ENCODE measurements around the gene PLAAT5.
"Not testable (repeated sequence)": the region's sequence is repeated elsewhere in the genome, so short reads cannot be mapped to it uniquely, and the experiment has no call there.

The PLAAT5 gene

DNA sequence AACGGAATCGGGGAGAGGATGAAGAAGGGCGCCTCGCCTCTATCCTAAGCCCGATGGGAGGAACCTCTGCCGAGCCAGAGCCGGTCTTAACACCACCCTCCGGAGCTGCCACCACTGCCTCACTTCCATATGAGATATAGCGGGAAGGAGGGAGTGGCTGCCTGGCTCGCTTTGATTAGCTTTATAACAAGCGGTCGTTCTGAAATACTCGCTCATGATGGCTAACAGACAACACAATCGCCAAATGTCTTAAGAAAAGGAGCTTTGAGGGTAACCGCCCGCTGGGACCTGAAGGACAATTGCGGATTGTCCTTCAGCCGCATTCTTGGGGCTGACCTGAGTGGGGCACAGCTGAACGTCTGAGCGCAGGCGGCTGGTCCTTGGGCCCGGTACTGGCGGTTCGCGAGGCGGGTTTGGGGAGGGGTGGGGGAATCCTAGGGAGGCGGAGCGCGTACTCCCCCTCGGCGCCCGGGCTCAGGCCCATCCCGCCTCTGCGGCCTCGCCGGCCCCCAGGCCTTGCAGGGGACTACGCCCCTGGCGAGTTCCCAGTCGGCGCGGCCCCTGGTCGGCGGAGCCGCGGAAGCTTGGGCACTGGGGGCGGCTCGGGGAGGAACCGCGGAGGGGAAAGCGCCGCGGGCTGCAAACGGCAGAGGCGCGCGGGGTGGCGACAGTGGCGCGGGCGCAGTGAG lies at the start of gene PLAAT5:
TSS of gene PLAAT5 (minus strand) at position 617 of the 689 bp plus-strand sequence. CDS start at position 484, 133 bp downstream.
- peak; percentile 16 to 60 for DNase-seq

GRCh38 chr11:63537293-63538101 lies 46.5 kb upstream of the PLAAT5 start:
- DNase-seq, result no peak

GRCh38 chr11:63536669-63537292 lies 45.8 kb upstream of the PLAAT5 start, which contains the start of gene PLAAT4:
Gene PLAAT4, plus strand, starts transcription at chr11:63536808. Its CDS starts 61 bp downstream, at chr11:63536869.
- DNase-seq, result no peak

GRCh38 chr11:63535734-63536133 lies 44.8 kb upstream of the PLAAT5 start:
- DNase-seq, result no peak

DNA sequence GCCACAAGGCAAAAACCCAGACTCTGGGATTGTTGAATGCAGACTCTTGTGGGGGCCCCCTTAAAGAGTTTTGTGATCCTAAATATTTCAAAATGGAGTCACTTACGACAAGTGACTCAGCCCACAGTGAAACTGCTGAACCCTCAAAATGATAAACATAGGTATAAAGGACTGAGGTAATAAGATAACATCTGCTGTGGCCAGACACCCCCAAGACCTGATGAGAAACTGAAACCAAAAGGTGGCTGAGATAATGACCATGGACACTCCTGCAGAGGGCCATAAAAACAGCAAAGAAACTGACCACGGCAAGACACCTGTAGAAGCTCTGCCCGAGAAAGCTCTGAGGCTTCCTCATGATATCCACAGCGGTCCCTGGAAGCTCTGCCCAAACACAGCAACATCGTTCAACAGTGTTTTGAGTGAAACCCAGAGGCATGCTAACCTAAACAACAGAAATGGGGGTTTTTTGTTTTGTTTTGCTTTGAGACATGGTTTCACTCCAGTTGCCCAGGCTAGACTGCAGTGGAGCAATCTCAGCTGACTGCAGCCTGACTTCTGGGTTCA lies 44.0 kb upstream of the PLAAT5 start:
- DNase-seq, result no peak

DNA sequence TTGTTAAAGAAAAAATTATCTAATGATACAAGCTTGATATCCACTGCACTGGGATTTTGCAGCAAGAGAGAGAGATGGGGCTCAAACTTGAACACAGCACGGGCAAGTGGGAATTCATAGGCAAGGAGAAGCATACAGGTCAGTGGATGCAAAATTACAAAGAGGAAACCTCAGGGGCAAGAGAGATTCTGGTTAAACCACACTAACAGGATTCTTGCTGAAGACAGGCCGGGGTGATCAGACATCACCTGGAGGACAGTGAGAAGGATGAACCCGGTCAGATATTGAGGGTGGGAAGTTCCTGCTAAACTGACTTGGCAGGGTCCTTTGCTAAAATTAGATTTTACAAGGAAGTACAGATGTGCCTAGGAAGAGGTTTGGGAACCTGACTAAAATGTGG lies 43.1 kb upstream of the PLAAT5 start:
- no peak for DNase-seq

DNA sequence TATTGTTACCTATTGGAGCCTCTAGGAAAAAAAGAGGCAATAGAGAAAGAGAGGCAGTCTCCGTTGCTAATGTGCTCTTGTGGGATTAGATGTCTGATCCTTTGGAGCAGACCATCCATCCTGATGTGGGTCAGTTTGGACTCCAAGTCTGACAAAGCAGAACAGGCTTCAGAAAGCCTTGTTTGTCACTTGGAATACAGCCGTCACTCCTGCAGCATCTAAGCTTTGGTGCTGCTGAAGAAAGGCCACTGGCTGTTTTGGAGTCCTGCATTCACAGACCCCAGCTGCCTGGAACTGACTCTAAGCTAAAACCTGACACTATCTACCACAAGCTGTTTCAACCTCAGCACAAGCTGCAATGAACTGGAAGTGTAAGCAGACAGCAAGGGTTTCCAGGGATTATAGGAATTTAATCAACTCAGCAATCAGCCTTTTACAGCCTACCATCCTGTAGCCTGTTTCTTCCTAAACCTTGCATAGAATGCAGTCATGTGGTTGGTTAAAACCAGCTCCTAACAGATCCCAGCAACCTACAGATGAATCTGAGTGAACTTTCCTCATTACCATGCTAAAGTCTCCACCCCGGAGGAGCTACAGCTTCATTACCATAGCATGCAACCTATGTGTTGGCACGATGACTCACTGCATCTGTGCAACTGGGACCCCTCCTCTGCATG lies 42.0 kb upstream of the PLAAT5 start:
- DNase-seq, result no peak

DNA sequence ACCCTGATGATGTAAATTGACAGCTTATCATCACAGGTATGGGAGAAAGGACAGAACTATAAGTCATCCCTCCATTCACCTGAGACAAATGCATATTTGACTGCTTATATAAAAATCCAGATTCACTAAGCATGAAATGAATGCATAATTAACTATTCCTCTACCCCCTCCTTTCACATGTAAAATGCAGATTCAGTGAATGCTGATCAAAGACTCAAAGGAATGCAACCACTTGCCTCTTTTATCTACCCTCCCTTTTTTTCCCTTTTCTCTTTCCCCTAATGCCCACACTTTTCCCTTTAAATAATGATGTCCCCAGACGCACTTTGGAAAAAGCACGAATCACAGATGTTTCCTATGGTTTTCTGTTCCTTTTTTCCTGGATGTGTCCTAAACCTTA lies 41.1 kb upstream of the PLAAT5 start:
- no peak for DNase-seq

- DNase-seq, result not testable (repeated sequence)
Measured at GRCh38 chr11:63531074-63531792, 40.3 kb upstream of the PLAAT5 start.

- no peak for DNase-seq
Measured at GRCh38 chr11:63530021-63530420, 39.1 kb upstream of the PLAAT5 start.

DNA sequence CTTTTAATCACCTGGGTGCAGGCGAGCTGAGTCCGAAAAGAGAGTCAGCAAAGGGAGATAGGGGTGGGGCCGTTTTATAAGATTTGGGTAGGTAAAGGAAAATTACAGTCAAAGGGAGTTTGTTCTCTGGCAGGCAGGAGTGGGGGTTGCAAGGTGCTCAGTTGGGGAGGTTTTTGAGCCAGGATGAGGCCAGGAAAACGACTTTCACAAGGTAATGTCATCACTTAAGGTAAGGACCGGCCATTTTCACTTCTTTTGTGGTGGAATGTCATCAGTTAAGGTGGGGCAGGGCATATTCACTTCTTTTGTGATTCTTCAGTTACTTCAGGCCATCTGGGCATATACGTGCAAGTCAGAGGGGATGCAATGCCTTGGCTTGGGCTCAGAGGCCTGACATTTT lies 38.4 kb upstream of the PLAAT5 start:
- DNase-seq, result not testable (repeated sequence)

GRCh38 chr11:63528729-63529278 lies 37.8 kb upstream of the PLAAT5 start:
- not testable (repeated sequence) for DNase-seq

- not testable (repeated sequence) for DNase-seq
Measured at GRCh38 chr11:63528156-63528555, 37.2 kb upstream of the PLAAT5 start.

GRCh38 chr11:63527667-63528066 lies 36.7 kb upstream of the PLAAT5 start:
- no peak for DNase-seq

DNA sequence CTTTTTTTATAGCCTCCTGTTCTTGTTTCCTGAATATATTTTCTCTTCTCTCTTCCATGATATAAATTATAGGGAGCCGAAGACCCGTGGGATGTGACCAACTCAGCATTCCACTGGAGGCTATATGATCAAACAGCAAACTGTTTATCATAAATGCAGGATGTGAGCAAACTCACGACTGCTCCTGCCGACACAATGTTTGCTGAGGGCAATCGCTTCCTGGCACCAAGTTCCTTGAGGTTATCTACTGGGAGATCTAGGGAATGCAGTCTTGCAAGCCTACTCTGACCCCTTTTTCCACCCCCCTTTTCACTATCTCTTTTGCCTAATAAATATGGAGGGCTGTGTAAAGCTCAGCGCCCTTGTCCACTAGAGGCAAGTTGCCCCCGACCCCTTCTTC lies 32.2 kb upstream of the PLAAT5 start:
- no peak for DNase-seq

- no peak for DNase-seq
Measured at GRCh38 chr11:63521896-63522295, 30.9 kb upstream of the PLAAT5 start.

DNA sequence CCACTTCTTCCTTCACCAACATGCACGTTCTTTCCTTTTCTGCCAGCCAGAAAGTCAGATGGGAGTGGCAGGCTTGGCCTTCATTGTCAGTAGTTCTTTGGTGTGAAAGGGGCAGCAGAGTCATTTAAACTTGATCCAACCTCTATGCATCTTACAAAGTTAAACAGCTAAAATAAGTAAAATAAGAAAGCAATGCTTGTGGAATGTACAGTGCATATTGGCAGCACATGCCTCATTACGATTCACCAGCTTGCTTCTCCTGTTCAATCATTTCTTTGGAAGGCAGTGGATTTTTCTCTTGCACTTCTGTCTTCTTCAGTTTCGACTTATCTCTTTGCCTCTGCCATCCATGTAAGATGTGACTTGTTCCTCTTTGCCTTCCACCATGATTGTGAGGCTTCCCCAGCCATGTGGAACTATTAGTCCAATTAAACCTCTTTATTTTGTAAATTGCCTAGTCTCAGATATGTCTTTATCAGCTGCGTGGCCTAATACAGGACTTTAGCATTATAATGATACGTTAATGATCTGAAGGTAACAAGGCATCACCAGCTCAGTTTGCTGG lies 29.7 kb upstream of the PLAAT5 start:
- DNase-seq, result no peak

GRCh38 chr11:63518548-63518947 lies 27.6 kb upstream of the PLAAT5 start:
- no peak for DNase-seq

DNA sequence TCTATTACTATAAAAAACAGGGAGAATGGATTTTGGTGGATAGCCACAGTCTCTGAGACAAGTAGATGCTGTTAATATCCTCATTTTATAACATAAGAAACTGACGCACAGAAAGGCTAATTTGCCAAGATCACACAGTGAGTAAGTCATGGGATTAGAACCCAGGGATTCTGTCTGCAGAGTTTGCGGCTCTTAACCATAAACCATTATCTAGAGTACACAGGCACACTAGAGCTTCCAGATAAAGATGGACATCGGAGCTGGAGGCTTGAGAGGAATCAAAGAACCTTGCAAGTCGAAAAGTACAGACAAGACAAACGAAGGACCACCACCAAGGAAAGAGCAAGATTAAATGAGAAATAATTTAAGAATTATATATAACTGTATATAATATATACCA lies 26.2 kb upstream of the PLAAT5 start:
- no peak for DNase-seq

DNA sequence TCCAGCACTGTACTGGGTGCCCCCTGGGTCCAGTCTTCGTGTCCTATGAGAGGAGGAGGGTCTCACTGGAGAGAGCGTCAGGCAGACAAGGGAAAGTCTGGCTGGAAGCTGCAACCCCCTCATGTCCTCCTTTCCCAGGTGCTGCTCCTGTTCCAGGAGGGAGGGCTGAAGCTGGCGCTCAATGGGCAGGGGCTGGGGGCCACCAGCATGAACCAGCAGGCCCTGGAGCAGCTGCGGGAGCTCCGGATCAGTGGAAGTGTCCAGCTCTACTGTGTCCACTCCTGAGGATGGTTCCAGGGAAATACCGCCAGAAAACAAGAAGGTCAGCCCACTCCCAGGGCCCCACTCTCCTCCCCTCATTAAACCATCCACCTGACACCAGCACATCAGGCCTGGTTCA lies 25.1 kb upstream of the PLAAT5 start:
- DNase-seq, result no peak

- no peak for DNase-seq
Measured at GRCh38 chr11:63512816-63513215, 21.8 kb upstream of the PLAAT5 start.

All from NCI-H526 (cell line).